B cell (primary cell): ENCODE results near the gene PRKCB.

Source experiments
- CTCF ChIP-seq: fragments of 200-600 bp; IDR thresholded peaks from one replicate; pipeline ENCODE4 v1.8.0; 2022; ENCODE audit warnings: antibody characterized with exemption, mild to moderate bottlenecking
- EZH2 ChIP-seq: IDR thresholded peaks from 2 replicates; pipeline ENCODE4 v1.6.1; 2012; ENCODE audit warnings: borderline replicate concordance, low read depth, mild to moderate bottlenecking, moderate library complexity, low read length; ENCODE audit not compliant: insufficient read depth, poor library complexity, severe bottlenecking

GRCh38 chr16:24132048-24132796, 296.4 kb downstream of the PRKCB start:
- no peak for TF ChIP-seq CTCF
- TF ChIP-seq EZH2: no peak
